SK-N-DZ (cell line): Measurements from ENCODE around the gene LANCL2.

ENCODE experiments used
- DNase-seq: peaks from one replicate; pipeline ENCODE4 v3.0.0-alpha.2; 2015; ENCODE audit warnings: low spot score

LANCL2 gene

DNA sequence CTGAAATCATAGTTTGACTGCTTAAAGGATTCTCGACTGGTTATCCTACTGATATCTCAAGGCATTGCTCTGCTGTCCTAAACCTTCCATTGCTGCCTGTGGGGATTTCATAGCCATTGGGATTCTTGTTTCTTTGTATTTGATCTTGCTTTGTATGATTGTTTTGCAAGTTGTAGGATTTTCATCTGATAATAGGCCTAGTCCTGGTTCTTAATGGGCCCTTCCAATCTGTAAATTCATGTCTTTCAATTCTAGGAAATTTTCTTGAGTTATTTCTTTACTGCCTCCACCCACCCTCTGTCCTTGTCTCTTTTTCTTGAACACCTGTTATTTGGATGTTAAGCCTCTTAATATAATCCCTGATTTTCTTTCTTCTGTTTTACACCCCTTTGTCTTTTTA, 72.2 kb downstream of the LANCL2 start:
- no peak for DNase-seq

DNA sequence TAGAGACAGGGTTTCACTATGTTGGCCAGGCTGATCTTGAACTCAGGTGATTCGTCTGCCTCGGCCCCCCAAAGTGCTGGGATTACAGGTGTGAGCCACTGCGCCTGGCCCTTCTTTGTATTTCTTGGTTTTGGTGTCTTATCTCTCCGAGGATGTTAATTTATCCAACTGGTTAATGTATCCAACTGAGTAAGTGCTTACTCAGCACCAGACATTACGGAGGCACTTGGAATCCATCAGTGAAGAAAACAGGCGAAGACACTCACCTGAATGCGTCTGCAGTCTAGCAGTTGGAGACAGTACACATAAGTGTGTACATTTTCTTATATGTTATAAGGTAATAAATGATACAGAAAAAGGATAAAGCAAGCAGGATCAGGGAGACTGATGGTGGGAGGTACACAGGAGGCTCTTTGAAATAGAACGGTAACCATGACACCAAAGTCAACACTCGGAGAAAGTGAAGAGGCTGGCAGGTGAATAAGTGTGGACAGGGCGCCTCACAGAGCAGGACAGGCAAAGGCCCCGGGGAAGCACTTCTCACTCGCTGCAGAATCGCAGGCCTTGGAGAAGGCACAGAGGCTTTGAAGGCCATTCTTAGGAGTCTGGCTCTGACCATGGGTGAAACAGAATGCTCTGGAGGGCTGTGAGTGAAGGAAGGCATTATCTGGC, 73.1 kb downstream of the LANCL2 start:
- no peak for DNase-seq

GRCh38 chr7:55438757-55439525, 73.8 kb downstream of the LANCL2 start:
- peak; percentile 46 for DNase-seq

- no peak for DNase-seq
Measured at GRCh38 chr7:55439627-55440026, 74.5 kb downstream of the LANCL2 start.

DNA sequence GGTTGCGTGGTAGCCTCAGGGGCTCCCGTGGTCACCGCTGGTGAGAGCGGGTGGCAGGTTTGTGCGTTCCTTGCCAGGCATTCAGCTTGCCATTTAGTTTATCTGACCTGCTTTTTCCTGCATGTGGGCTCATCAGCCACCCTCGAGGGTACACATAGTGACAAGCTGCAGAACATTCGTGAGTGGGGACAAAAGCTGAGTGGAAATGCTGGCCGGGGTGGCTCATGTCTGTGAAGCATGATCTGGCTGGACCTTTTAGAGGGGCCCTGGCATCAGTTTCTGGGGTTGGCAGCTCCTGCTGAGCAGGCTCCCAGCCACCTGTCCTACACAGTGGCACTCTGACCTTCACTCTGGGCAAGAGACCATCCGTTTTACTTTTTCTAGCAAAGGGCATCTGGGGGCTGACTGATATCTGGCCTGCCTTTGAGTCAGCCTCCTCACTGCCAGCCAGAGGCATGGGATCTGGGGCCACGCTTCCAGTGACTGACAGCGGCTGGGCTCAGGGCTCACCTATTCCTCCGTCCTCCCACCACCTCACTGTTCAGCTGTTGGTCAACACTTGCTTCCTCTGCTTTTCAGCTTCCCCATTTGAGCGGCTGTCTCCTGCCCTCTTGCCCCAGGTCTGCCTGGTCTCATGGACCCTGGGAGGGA, 75.0 kb downstream of the LANCL2 start:
- no peak for DNase-seq

GRCh38 chr7:55441002-55441401, 75.9 kb downstream of the LANCL2 start:
- DNase-seq = no peak

GRCh38 chr7:55441774-55442522, 76.8 kb downstream of the LANCL2 start:
- DNase-seq = no peak

GRCh38 chr7:55444786-55445185, 79.6 kb downstream of the LANCL2 start:
- DNase-seq = no peak

- no peak for DNase-seq
Measured at GRCh38 chr7:55448526-55448925, 83.4 kb downstream of the LANCL2 start.

GRCh38 chr7:55449205-55449991, 84.3 kb downstream of the LANCL2 start:
- DNase-seq = no peak

- DNase-seq = no peak
Measured at GRCh38 chr7:55449992-55450535, 84.9 kb downstream of the LANCL2 start.

DNA sequence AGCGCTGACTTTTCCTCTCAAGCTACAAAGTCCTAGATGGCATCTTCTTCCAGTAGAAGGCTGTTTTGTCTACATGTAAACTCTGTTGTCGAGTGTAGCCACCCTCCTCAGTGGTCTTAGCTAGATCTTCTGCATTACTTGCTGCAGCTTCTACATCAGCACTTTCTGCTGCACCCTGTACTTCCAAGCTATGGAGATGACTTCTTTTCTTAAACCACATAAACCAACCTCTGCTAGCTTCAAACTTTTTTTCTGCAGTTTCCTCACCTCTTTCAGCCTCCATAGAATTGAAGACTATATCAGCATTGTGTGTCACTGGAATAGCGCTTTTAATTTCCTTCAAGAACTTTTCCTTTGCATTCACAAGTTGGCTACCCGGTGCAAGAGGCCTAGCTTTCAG, 87.8 kb downstream of the LANCL2 start:
- DNase-seq = no peak

GRCh38 chr7:55457801-55458200, 92.7 kb downstream of the LANCL2 start:
- no peak for DNase-seq

DNA sequence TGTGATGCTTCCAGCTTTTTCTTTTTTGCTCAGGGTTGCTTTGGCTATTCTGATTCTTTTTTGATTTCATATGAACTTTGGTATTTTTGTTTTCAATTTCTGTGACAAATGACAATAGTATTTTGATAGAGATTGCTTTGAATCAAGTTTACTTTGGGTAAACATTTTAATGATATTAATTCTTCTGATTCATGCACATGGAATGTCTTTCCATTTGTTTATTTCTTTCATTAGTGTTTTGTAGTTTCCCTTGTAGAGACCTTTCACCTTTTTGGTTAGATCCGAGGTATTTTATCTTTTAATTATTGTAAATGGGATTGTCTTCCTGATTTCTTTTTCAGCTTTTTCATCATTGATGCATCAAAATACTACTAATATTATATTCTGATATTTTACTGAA, 93.2 kb downstream of the LANCL2 start:
- no peak for DNase-seq

GRCh38 chr7:55463686-55464262, 98.6 kb downstream of the LANCL2 start:
- no peak for DNase-seq

GRCh38 chr7:55464422-55464821, 99.3 kb downstream of the LANCL2 start:
- no peak for DNase-seq

DNA sequence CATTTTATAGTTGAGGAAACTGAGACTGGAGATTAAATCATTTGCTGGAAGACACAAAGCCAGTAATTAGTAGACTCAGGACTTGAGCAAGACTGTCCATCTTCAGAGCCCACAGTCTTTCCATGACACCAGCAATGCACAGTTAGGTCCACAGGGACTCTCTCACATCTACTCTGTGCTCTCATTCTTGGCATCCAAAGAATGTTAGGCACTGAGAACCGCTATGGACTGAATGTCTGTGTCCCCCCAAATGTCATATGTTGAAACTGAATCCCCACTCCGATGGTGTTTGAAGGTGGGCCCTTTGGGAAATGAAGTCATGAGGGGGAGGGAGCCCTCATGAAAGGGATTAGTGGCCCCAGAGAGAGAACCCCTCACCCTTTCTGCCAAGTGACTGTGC, 100.6 kb downstream of the LANCL2 start:
- no peak for DNase-seq

GRCh38 chr7:55467047-55467593, 102.0 kb downstream of the LANCL2 start:
- DNase-seq = no peak

DNA sequence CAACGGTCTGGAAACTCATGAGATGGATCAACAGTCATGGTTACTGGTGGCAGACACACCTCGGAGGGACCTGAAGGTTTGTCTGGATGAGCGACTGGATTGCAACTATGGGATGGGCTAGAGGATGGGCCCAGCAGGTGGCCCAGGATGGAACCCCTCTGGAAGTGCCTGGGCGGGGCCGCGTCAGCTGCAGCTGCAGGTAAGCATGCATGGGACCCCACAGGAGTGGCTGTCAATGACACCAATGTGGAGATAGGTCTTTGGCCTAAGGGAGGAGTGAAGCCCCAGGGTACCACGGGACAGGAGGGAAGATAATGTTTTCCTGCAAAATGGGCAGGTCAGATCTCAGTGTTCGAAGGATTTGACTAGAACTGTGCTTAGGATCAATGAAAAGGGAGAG, 103.4 kb downstream of the LANCL2 start:
- DNase-seq = no peak

GRCh38 chr7:55469271-55469681, 104.1 kb downstream of the LANCL2 start:
- DNase-seq = no peak
